ENCODE results near the gene MMRN2. TPM values are rescaled to one million over a fixed set of nuclear protein-coding genes. Genes with fewer than 3 reads are reported as not detected.

Gene MMRN2
- total RNA-seq, 6 donors from 2014 or later, result 18.8 to 76.8 (median 31.3) TPM

GRCh38 chr10:86946213-86947155 is 10.9 kb downstream of the MMRN2 start:
- DNase-seq, result peak in 1 of 2 donors; percentile 22

GRCh38 chr10:86945361-86946212 is 11.8 kb downstream of the MMRN2 start:
- H3K4me1 ChIP-seq, result peaks cover 5 to 9% (median 8%) of the 10 kb centered on the region in 4 donors
- DNase-seq (peak in 1 of 2 donors; percentile 18), ATAC-seq (ENCODE audit: low FRiP score in 2 of 2) (peak in 1 of 2 donors; percentile 20)
- 57 to 77% methylated on average over 6 to 18 of the region's 18 CpGs for WGBS, 2 donors
- H3K36me3 ChIP-seq, result peaks cover 0 to 29% (median 0%) of the 10 kb centered on the region in 4 donors
- H3K27ac ChIP-seq, result no peak overlapping the region
- H3K27me3 ChIP-seq, result no peaks in the 10 kb centered on the region
- H3K9me3 ChIP-seq, result no peaks in the 10 kb centered on the region
- H3K4me3 ChIP-seq, result no peak overlapping the region
- TF ChIP-seq POLR2AphosphoS5 (IDR thresholded peaks at IDR 0.05), result no peak
- no peak for TF ChIP-seq EP300 (IDR thresholded peaks at IDR 0.05)
- TF ChIP-seq CTCF (IDR thresholded peaks at IDR 0.05), result no peak
- TF ChIP-seq POLR2A (IDR thresholded peaks at IDR 0.05), result no peak

More at GRCh38 chr10:86946213-86947155, 10.9 kb downstream of the MMRN2 start:
- ATAC-seq (ENCODE audit: low FRiP score in 2 of 2), result no peak
- H3K36me3 ChIP-seq, result peaks cover 0 to 26% (median 0%) of the 10 kb centered on the region in 4 donors
- 76 to 86% methylated on average over 12 to 13 of the region's 13 CpGs for WGBS, 2 donors
- no peak overlapping the region for H3K4me3 ChIP-seq
- H3K4me1 ChIP-seq, result peaks cover 5 to 15% (median 10%) of the 10 kb centered on the region in 4 donors
- no peak for TF ChIP-seq POLR2A (IDR thresholded peaks at IDR 0.05)
- TF ChIP-seq EP300 (IDR thresholded peaks at IDR 0.05), result no peak
- TF ChIP-seq POLR2AphosphoS5 (IDR thresholded peaks at IDR 0.05), result no peak
- no peak for TF ChIP-seq CTCF (IDR thresholded peaks at IDR 0.05)
- H3K27me3 ChIP-seq, result no peaks in the 10 kb centered on the region
- H3K27ac ChIP-seq, result no peak overlapping the region
- H3K9me3 ChIP-seq, result no peaks in the 10 kb centered on the region

- H3K4me1 ChIP-seq, result peaks cover 4 to 8% (median 5%) of the 10 kb centered on the region in 4 donors
- H3K36me3 ChIP-seq, result peaks cover 0 to 29% (median 0%) of the 10 kb centered on the region in 4 donors
- DNase-seq, result no peak
- TF ChIP-seq POLR2AphosphoS5 (IDR thresholded peaks at IDR 0.05) (no peak), POLR2A (IDR thresholded peaks at IDR 0.05) (no peak), EP300 (IDR thresholded peaks at IDR 0.05) (no peak), CTCF (IDR thresholded peaks at IDR 0.05) (no peak)
- H3K27me3 ChIP-seq, result no peaks in the 10 kb centered on the region
- no peak overlapping the region for H3K4me3 ChIP-seq
- no peaks in the 10 kb centered on the region for H3K9me3 ChIP-seq
- no peak for ATAC-seq (ENCODE audit: low FRiP score in 2 of 2)
- no peak overlapping the region for H3K27ac ChIP-seq
- 81 to 88% methylated on average over 3 of the region's 3 CpGs for WGBS, 2 donors
These were observed 12.5 kb downstream of the MMRN2 start for GRCh38 chr10:86944907-86945306.

- TF ChIP-seq EP300 (IDR thresholded peaks at IDR 0.05), result no peak
- no peak for TF ChIP-seq CTCF (IDR thresholded peaks at IDR 0.05)
- TF ChIP-seq POLR2AphosphoS5 (IDR thresholded peaks at IDR 0.05), result no peak
- TF ChIP-seq POLR2A (IDR thresholded peaks at IDR 0.05), result no peak
- Histone ChIP-seq H3K27ac (no peak overlapping the region), H3K4me3 (no peak overlapping the region), H3K9me3 (no peaks in the 10 kb centered on the region), H3K27me3 (no peaks in the 10 kb centered on the region), H3K36me3 (peaks cover 0 to 29% (median 0%) of the 10 kb centered on the region in 4 donors), H3K4me1 (peaks cover 5 to 11% (median 9%) of the 10 kb centered on the region in 4 donors)
- ATAC-seq (ENCODE audit: low FRiP score in 2 of 2), result no peak
- no peak for DNase-seq
These were observed 12.9 kb downstream of the MMRN2 start for GRCh38 chr10:86944471-86944870.

All from upper lobe of left lung (tissue), 6 donors.